Measurements from ENCODE around the gene KCNH3.
A peak's percentile ranks its signal among the peaks of the same experiment; 100 is the strongest.
"Not testable (repeated sequence)": the region's sequence is repeated elsewhere in the genome, so short reads cannot be mapped to it uniquely, and the experiment has no call there.

The KCNH3 gene

GRCh38 chr12:49529414-49529813 lies 9.4 kb upstream of the KCNH3 start:
- DNase-seq, result no peak

DNA sequence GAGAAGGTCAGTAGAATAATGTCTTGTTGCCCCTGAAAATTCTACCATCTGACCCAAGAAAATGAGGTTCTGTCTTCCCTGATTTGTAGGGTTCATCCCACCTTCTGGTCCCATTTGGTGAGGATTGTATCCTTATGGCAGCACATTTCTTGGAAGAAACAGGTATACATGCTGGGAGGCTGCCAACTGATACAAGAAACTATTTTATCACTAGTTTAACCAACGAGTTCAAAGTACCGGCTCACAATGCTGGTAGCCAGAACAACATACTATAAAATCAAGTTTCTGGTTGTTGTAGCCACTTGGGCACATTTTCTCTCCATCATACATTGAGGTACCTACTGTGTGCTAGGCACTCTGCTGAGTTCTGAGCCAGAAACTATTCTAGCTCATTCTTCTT lies 7.1 kb upstream of the KCNH3 start:
- no peak for DNase-seq

- DNase-seq, result peak in 1 of 14 donors; percentile 24
These were observed 5.5 kb upstream of the KCNH3 start for GRCh38 chr12:49533331-49533730.

DNA sequence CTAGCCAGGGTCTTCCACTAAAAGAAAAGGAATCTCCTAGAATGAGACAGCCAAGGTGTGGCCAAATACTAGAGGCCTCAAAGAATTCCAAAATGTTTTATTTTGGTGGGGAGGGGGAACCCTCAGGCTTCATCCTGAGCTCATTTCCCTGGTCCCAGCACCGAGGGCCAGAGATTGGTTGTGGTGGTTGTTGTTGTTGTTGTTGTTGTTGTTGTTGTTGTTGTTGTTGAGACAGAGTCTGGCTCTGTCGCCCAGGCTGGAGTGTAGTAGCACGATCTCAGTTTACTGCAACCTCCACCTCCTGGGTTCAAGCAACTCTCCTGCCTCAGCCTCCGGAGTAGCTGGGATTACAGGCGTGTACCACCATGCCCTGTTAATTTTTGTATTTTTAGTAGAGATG lies 4.7 kb upstream of the KCNH3 start:
- not testable (repeated sequence) for DNase-seq

DNA sequence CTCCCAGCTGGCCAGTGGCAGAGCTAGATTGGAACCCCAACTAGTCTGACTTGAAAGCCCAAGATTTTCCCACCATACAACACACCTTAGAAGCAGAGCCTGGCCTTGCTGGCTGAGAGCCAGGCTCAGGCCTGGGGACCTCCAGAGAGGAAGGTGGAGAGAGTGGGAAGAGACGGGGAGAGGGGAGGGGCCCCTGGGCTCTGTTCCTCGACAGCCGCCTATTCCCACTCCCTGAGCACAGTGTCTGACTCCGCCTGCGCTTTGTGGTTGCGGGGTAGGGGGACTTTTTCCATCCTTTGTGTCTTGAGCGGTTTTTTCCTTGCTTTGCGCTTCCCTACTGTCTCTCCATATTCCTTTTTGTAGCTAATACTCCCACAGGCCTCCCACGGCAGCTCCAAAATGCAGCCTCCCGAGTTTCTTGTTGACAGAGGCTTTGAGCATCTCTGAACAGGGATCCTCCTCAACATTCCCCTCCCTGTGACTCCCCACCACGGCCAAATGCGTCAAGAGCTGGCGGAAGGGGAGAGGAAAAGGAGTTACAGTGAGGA lies 4.0 kb upstream of the KCNH3 start:
- no peak for DNase-seq

DNA sequence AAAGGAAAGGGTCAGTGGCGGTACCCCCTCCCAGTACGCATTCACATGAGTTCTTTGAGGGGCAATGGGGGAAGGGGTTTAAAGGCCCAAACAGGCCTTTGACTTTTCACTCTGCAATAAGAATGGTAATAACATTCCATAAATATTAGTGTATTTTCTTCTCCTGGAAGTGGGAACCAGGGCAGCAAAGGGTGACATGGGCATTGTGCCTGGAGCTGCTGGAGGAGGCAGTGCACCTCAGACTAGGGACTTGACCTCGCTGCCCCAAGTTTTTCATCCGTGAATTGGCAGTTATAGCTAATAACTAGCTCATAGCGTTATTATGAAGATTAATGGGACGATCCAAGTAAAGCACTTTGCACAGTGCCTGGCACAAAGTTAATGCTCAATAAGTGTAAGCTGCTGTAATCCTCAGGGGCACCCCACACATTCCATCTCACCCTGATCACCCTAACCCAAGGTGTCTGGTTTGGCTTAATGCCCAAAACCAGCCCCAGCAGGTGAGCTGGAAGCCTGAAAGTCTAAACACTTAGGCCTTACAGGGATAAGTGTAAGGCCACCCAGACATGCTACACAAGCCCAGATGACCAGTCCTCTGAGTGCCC lies 2.8 kb upstream of the KCNH3 start:
- DNase-seq, result no peak

DNA sequence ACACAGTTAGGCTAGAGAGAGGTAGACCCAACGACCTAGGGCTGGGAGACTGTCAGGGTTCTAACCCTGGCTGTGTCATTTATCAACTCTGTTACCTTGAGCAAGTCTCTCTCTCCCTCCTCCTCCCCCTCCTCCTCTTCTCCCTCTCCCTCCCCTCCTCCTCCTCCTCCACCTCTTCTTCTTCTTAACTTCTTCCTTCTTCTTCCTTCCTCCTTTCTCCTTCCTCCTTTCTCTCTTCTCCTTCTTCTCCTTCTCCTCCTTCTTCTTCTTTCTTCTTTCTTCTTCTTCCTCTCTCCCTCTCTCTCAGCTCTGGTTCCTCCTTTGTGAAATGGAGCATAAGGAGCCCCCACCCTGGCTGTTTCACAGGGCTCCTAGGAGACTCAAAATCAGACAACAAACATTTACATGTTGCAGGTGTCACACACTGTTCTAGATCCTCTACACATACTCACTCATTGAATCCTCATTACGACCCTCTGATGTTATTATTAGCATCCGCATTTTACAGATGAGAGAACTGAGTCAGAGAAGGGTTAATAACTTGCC lies 2.2 kb upstream of the KCNH3 start:
- no peak for DNase-seq

DNA sequence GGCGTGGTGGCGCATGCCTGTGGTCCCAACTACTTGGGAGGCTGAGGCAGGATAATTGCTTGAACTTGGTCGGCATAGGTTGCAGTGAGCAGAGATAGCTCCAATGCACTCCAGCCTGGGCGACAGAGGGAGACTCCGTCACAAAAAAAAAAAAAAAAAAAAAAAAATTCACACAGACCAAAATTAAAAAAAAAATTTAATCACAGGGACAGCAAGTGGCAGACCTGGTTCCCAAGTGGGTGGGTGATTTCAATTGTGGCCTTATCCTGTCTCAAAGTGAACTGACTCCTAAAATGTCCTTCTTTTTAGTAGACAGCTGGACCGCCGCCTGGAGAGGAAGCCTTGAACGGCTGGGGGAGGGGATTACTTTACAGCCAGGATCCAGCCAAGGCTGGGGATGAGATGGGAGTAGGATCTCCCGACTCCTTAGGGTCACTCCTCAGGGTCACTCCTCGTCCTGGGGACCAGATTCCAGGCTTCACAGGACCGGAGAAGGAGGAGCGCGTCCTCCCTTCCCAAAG lies 1.5 kb upstream of the KCNH3 start:
- DNase-seq, result no peak

DNA sequence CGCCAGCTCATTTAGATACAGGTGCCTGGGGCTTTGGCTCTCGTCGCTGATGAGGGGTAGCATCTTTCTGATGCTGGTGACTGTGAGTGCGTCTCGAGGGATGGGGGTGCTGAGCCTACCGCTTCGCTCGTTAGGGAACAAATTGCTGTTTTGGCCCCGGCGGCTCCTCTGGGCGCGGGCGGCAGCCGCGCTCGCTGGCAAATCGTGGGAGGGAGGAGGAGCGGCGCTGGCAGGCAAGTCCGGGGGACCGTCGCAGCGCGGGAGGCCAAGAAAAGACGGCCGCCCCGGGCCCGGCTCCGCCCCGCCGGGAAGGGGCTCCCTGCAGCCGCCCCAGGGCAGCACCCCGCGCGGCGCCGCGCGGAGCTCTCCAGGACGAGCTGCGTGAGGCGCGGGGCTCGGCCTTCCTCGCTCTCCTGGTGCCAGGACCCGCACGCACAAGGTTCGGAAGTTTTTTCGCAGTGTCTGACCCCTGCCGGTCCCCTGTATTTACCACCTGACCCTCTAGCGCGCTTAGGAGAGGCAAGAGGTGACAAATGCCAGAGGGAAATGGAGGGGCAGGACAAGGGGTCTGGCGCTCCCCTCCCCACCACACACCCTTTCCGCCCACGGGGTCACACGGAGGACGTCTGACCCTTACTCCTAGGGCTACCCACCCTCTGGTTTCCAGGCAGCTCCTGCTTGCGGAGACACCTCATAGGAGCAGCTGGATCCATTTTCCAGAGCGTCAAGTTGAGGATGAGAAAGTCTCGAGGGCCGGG lies 899 bp upstream of the KCNH3 start:
- peak in 2 of 14 donors; percentile 17 to 30 for DNase-seq

DNA sequence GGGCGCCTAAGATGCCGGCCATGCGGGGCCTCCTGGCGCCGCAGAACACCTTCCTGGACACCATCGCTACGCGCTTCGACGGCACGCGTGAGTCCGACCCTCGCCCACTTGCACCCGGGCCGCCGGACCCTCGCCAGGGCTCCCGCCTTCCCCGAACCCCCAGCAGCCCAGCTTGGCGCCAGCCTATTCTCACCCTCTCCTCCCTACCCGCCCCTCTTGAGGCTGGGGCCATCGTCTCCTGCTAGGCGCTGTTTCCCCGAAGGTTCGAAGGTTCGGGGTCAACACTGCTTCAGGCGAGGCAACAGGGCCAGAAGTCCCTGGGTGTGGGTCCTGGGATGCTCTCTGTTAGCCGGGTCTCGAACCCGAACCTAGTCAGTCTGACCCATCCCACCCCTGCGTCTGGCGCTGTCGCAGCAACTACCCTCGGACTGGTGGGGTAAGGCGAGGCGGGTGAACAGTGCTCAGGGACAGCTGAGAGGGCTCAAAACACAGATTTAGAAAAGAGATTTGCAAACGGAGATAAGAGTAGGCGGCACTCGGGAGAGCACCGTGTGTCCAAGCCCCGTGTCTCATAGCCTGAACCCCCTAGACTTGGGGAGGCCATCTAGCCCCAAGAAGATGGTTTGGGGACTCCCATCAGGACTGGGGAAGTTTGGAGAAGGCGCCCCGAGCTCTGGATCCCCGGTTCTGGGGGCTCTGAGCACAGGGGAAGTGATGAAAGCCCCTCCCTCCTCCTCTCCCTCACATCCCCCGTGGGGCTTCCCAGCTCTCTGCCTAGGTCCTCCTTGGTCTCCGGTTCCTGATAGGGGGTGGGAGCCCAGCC lies 787 bp downstream of the KCNH3 start:
- no peak for DNase-seq

GRCh38 chr12:49540229-49541139 lies 1.7 kb downstream of the KCNH3 start:
- DNase-seq, result no peak

DNA sequence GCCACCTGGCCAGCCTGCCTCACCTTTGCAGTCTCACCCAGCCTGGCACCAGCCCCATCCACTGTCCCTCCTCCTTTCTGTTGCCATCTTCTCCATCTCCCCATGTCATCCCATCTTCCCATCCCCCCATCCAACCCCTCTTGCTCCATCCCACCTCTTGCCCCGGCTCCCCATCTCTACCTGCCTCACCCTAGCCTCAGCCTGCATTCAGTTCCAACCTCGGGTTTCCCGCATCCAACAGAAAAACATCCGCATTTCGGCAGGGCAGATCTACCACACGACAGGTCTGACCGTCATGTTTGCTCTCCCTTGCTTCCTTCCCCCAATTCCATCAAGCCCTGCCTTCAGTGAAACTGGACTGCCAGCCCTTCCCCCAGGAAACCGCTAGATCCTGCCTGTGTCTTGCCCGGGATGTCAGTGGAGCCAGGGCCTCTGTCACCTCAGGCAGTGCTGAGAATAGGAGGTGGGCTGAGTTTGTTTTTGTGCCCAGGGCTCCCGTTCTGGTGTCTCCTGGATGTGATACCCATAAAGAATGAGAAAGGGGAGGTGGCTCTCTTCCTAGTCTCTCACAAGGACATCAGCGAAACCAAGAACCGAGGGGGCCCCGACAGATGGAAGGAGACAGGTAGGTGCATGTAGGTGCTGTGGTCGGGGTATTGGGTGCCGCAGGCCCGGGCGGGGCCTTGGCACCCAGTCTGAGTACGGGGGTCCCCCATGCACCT lies 2.5 kb downstream of the KCNH3 start:
- no peak for DNase-seq

DNA sequence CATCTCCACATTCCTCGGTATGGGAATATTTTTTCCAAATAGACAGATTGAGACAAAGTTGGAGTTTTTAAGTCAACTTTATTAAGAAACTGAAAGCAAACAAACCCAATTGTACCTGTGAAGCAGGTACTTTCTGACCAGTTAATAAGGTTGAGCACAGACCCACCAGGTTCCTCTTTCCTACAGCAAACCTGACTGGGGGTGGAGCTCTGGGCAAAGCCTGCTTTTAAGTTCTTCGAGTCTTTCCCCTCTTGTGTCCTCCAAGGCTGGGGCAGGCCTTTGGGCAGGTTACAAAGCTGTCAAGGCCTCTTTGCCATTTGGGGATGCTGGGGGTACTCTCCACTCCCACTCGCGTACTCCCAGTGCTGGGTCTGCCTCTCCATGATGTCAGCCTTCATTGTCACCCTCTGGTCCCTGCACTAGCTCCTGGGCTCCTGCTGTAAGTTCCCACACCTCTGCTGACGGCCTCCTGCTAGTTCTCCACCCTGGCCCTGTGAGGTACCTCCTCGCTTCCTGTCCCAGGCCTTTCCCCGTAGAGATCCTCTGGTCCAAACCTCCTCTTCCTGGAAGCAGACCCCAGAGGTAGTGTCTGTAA lies 3.2 kb downstream of the KCNH3 start:
- no peak for DNase-seq

GRCh38 chr12:49542592-49543160 lies 3.8 kb downstream of the KCNH3 start:
- DNase-seq, result no peak

- no peak for DNase-seq
These were observed 4.5 kb downstream of the KCNH3 start for GRCh38 chr12:49543221-49543913.

DNA sequence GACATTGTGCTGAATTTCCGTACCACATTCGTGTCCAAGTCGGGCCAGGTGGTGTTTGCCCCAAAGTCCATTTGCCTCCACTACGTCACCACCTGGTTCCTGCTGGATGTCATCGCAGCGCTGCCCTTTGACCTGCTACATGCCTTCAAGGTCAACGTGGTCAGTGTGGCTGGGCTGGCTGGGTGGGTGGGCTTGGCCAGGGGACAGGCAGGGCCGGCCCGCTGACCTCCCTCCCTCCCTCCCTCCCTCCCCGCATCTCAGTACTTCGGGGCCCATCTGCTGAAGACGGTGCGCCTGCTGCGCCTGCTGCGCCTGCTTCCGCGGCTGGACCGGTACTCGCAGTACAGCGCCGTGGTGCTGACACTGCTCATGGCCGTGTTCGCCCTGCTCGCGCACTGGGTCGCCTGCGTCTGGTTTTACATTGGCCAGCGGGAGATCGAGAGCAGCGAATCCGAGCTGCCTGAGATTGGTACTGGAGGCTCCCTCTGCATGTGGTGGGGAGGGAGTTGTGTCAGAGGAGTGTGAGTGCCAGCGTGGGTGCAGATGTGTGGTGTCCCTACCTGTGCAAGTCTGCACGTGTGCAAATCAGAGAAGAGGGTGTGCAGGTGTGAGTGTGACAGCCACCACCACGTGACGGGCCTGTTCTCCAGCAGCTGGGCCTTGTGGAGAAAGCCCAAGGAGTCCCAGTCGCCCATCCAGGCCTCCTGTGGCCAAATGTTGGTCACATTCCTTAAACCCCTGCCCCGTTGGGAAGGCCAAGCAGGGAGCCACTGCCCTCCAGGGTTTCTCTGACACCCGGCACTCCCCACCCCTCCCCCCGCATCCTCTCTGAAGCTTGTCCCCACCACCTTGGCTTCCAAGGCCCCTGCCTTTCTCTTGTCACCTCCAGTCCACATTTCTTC lies 5.3 kb downstream of the KCNH3 start:
- no peak for DNase-seq

DNA sequence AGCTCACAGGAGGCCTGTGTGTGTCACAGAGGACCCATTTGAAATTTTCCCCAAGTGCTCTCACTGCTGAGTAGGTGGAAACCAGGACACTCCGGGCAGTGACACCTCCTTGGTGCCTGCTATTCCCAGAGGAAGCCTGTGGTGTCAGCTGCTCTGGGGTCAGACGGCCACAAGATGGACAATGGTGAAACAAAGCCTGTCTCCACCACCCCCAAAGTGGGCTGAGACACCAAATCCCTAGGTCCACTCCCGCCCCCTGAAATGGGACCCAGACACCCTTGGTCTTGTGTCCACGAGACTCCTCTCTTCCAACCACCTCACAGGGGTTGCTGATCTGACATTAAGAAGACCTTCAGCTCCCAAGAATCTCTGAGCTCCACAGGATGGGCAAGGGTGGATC lies 7.0 kb downstream of the KCNH3 start:
- DNase-seq, result no peak

DNA sequence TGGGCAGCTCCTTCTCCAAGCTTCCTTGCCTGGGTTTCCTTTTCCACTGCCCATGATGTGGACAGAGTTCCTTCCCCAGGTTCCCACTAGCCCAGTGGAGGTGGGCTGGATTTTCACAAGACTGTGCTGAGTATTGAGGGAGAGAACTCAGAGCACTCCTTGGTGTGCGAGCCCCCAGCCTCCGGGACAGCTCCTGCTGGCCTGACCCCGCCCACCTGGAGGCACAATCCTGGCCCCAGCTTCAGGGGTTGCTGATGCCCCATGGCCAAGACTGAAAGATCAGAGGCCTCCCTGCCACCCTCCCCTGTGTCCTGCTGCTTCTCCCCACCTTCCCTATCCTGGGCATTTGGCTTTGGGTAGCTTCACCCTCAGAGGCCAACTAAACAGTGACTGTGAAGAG lies 7.7 kb downstream of the KCNH3 start:
- no peak for DNase-seq
